Endothelial cell of umbilical vein (primary cell): Measurements from ENCODE around the gene IRX3.

Experiments
- EZH2 ChIP-seq: IDR thresholded peaks from 2 replicates; pipeline ENCODE4 v1.6.1; 2012; ENCODE audit warnings: borderline replicate concordance, low read depth, mild to moderate bottlenecking, moderate library complexity, low read length, inconsistent platforms; ENCODE audit not compliant: severe bottlenecking
- GATA2 ChIP-seq: IDR thresholded peaks from 2 replicates; pipeline ENCODE4 v1.7.0; 2011; ENCODE audit warnings: low read depth, mild to moderate bottlenecking, moderate library complexity, mixed read lengths, low read length; ENCODE audit not compliant: insufficient read length, insufficient read depth
- JUN ChIP-seq: IDR thresholded peaks from 2 replicates; pipeline ENCODE4 v1.6.1; 2011; ENCODE audit warnings: borderline replicate concordance, low read depth; ENCODE audit not compliant: insufficient read length, insufficient read depth
- MYC ChIP-seq: IDR thresholded peaks from one replicate; pipeline ENCODE4 v1.6.1; 2011; ENCODE audit warnings: mild to moderate bottlenecking, low read depth, low read length
- POLR2A ChIP-seq: IDR thresholded peaks from 2 replicates; pipeline ENCODE4 v1.6.1; 2012; ENCODE audit warnings: low read depth, mild to moderate bottlenecking, control low read depth, low read length
- POLR2AphosphoS5 ChIP-seq: IDR thresholded peaks from 2 replicates; pipeline ENCODE4 v1.6.1; 2012; ENCODE audit warnings: low read depth, mild to moderate bottlenecking, control low read depth, low read length, moderate library complexity; ENCODE audit not compliant: insufficient read depth
- TF ChIP-seq, protein P1 (sequence below), 2 donors: IDR thresholded peaks; 1 replicate in 1 of 2; 2 replicates in 1 of 2; pipeline ENCODE4 v1.5.1; 2011; ENCODE audit warnings: low read length in 2 of 2, mild to moderate bottlenecking in 2 of 2, moderate library complexity in 2 of 2, control low read depth in 1 of 2, inconsistent platforms in 1 of 2, low read depth in 1 of 2; ENCODE audit not compliant: insufficient read depth in 1 of 2; ENCODE audit errors: extremely low read depth in 1 of 2
- TF ChIP-seq, protein P2 (sequence below): IDR thresholded peaks from 2 replicates; pipeline ENCODE4 v1.6.1; 2011; ENCODE audit not compliant: insufficient read depth, insufficient read length

DNA sequence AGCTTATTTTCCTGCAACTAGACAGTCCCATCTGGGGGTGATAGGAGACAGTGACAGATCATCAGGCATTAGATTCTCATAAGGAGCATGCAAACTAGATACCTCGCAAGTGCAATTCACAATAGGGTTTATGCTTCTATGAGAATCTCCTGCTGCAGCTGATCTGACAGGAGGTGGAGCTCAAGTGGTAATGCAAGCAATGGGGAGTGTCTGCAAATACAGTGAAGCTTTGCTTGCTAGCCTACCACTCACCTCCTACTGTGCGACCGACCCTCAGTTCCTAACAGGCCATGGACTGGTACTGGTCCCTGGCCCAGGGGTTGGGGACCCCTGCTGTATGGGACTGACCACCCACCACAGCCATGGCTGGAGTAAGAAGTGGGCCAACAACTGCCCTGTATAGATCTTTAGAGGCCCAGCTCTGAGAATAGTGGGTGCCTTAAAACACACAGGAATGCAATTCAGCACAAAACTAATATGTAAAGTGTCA, 26.0 kb upstream of the IRX3 start:
- TF ChIP-seq, protein P1, sequence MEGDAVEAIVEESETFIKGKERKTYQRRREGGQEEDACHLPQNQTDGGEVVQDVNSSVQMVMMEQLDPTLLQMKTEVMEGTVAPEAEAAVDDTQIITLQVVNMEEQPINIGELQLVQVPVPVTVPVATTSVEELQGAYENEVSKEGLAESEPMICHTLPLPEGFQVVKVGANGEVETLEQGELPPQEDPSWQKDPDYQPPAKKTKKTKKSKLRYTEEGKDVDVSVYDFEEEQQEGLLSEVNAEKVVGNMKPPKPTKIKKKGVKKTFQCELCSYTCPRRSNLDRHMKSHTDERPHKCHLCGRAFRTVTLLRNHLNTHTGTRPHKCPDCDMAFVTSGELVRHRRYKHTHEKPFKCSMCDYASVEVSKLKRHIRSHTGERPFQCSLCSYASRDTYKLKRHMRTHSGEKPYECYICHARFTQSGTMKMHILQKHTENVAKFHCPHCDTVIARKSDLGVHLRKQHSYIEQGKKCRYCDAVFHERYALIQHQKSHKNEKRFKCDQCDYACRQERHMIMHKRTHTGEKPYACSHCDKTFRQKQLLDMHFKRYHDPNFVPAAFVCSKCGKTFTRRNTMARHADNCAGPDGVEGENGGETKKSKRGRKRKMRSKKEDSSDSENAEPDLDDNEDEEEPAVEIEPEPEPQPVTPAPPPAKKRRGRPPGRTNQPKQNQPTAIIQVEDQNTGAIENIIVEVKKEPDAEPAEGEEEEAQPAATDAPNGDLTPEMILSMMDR (IDR thresholded peaks at IDR 0.05; ENCODE audit: extremely low read depth in 1 of 2, insufficient read depth in 1 of 2, low read depth in 1 of 2, low read length in 2 of 2) = no peak
- no peak for TF ChIP-seq POLR2A
- no peak for TF ChIP-seq POLR2AphosphoS5
- no peak for TF ChIP-seq EZH2
- no peak for TF ChIP-seq JUN
- TF ChIP-seq, protein P2, sequence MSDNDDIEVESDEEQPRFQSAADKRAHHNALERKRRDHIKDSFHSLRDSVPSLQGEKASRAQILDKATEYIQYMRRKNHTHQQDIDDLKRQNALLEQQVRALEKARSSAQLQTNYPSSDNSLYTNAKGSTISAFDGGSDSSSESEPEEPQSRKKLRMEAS = no peak
- no peak for TF ChIP-seq MYC
- TF ChIP-seq GATA2 = no peak
